22Rv1 (cell line): Measurements from ENCODE around the gene SLC25A21.
"Not testable (repeated sequence)": the region's sequence is repeated elsewhere in the genome, so short reads cannot be mapped to it uniquely, and the experiment has no call there.

Source experiments
- H3K27ac ChIP-seq: fragments of 450-650 bp; 2 replicates; pipeline ENCODE4 v1.5.1; 2017
- CTCF ChIP-seq: fragments of 450-650 bp; IDR thresholded peaks from 2 replicates; pipeline ENCODE4 v1.5.1; 2017; ENCODE audit warnings: mild to moderate bottlenecking
- ZFX ChIP-seq: fragments of 450-650 bp; IDR thresholded peaks from 2 replicates; pipeline ENCODE4 v1.6.1; 2017; ENCODE audit warnings: antibody characterized with exemption, borderline replicate concordance

Gene SLC25A21

GRCh38 chr14:37172024-37172869 lies at the start of gene SLC25A21:
TSS of gene SLC25A21 (minus strand) at chr14:37172606.
- TF ChIP-seq ZFX: no peak
- peak; percentile 12; the same call in 1 of the 2 replicates for TF ChIP-seq CTCF
- H3K27ac ChIP-seq: peak within 1 kb of the TSS; percentile 88

- TF ChIP-seq CTCF (no peak), ZFX (no peak)
- no peak overlapping the region for H3K27ac ChIP-seq
These were observed 48.7 kb upstream of the SLC25A21 start for GRCh38 chr14:37221073-37221472.

GRCh38 chr14:37215345-37215744 lies 42.9 kb upstream of the SLC25A21 start:
- no peak for TF ChIP-seq CTCF
- TF ChIP-seq ZFX: no peak
- no peak overlapping the region for H3K27ac ChIP-seq

- no peak overlapping the region for H3K27ac ChIP-seq
- TF ChIP-seq ZFX (no peak), CTCF (no peak)
These were observed 40.6 kb upstream of the SLC25A21 start for GRCh38 chr14:37213016-37213415.

- no peak for TF ChIP-seq ZFX
- no peak for TF ChIP-seq CTCF
- no peak overlapping the region for H3K27ac ChIP-seq
These were observed 38.0 kb upstream of the SLC25A21 start for GRCh38 chr14:37210448-37210847.

- H3K27ac ChIP-seq: not testable (repeated sequence)
These were observed 37.2 kb upstream of the SLC25A21 start for GRCh38 chr14:37209617-37210016.

GRCh38 chr14:37205623-37206605 lies 33.5 kb upstream of the SLC25A21 start:
- not testable (repeated sequence) for H3K27ac ChIP-seq

- H3K27ac ChIP-seq: no peak overlapping the region
- TF ChIP-seq ZFX (no peak), CTCF (no peak)
These were observed 31.0 kb upstream of the SLC25A21 start for GRCh38 chr14:37203423-37203822.
